Measurements from ENCODE around the gene JUND. TPM values are rescaled to one million over a fixed set of nuclear protein-coding genes. Genes with fewer than 3 reads are reported as not detected.
A peak's percentile ranks its signal among the peaks of the same experiment; 100 is the strongest.

The JUND gene
- total RNA-seq, 1 donor from 2014 or later = 129 TPM

GRCh38 chr19:18252370-18252717 lies 29.1 kb downstream of the JUND start:
- Mint-ChIP-seq H3K36me3 (ENCODE audit: low read depth, unreplicated experiment) (no peaks in the 10 kb centered on the region), H3K9me3 (ENCODE audit: unreplicated experiment) (no peaks in the 10 kb centered on the region), H3K4me1 (ENCODE audit: unreplicated experiment) (no peaks in the 10 kb centered on the region), H3K4me3 (ENCODE audit: unreplicated experiment) (no peak overlapping the region), H3K27ac (ENCODE audit: unreplicated experiment) (no peak overlapping the region), H3K27me3 (ENCODE audit: unreplicated experiment) (peaks cover 10% of the 10 kb centered on the region)
- no peak for TF ChIP-seq CTCF (IDR thresholded peaks at IDR 0.05; ENCODE audit: unreplicated experiment)
- DNase-seq (ENCODE audit: low spot score) = no peak

GRCh38 chr19:18251587-18252369 lies 29.6 kb downstream of the JUND start:
- TF ChIP-seq CTCF (IDR thresholded peaks at IDR 0.05; ENCODE audit: unreplicated experiment) = peak; percentile 96
- H3K36me3 Mint-ChIP-seq (ENCODE audit: low read depth, unreplicated experiment) = no peaks in the 10 kb centered on the region
- H3K4me3 Mint-ChIP-seq (ENCODE audit: unreplicated experiment) = no peak overlapping the region
- DNase-seq (ENCODE audit: low spot score) = peak; percentile 81
- H3K9me3 Mint-ChIP-seq (ENCODE audit: unreplicated experiment) = no peaks in the 10 kb centered on the region
- H3K27me3 Mint-ChIP-seq (ENCODE audit: unreplicated experiment) = peaks cover 13% of the 10 kb centered on the region
- H3K27ac Mint-ChIP-seq (ENCODE audit: unreplicated experiment) = no peak overlapping the region
- no peaks in the 10 kb centered on the region for H3K4me1 Mint-ChIP-seq (ENCODE audit: unreplicated experiment)

GRCh38 chr19:18249834-18250233 lies 31.6 kb downstream of the JUND start:
- no peak for TF ChIP-seq CTCF (IDR thresholded peaks at IDR 0.05; ENCODE audit: unreplicated experiment)
- Mint-ChIP-seq H3K4me1 (ENCODE audit: unreplicated experiment) (no peaks in the 10 kb centered on the region), H3K4me3 (ENCODE audit: unreplicated experiment) (no peak overlapping the region), H3K36me3 (ENCODE audit: low read depth, unreplicated experiment) (peaks cover 3% of the 10 kb centered on the region), H3K9me3 (ENCODE audit: unreplicated experiment) (no peaks in the 10 kb centered on the region), H3K27me3 (ENCODE audit: unreplicated experiment) (peaks cover 10% of the 10 kb centered on the region), H3K27ac (ENCODE audit: unreplicated experiment) (no peak overlapping the region)
- DNase-seq (ENCODE audit: low spot score) = no peak

GRCh38 chr19:18245297-18245696 lies 36.1 kb downstream of the JUND start:
- H3K36me3 Mint-ChIP-seq (ENCODE audit: low read depth, unreplicated experiment) = peaks cover 3% of the 10 kb centered on the region
- TF ChIP-seq CTCF (IDR thresholded peaks at IDR 0.05; ENCODE audit: unreplicated experiment) = no peak

GRCh38 chr19:18239303-18239702 lies 42.1 kb downstream of the JUND start:
- peak; percentile 23 for DNase-seq (ENCODE audit: low spot score)

More at GRCh38 chr19:18245297-18245696, 36.1 kb downstream of the JUND start:
- Mint-ChIP-seq H3K4me3 (ENCODE audit: unreplicated experiment) (no peak overlapping the region), H3K9me3 (ENCODE audit: unreplicated experiment) (no peaks in the 10 kb centered on the region), H3K27ac (ENCODE audit: unreplicated experiment) (no peak overlapping the region), H3K4me1 (ENCODE audit: unreplicated experiment) (no peaks in the 10 kb centered on the region), H3K27me3 (ENCODE audit: unreplicated experiment) (peaks cover 12% of the 10 kb centered on the region)
- DNase-seq (ENCODE audit: low spot score) = no peak

More at GRCh38 chr19:18239303-18239702, 42.1 kb downstream of the JUND start:
- H3K4me3 Mint-ChIP-seq (ENCODE audit: unreplicated experiment) = no peak overlapping the region
- peaks cover 18% of the 10 kb centered on the region for H3K27me3 Mint-ChIP-seq (ENCODE audit: unreplicated experiment)
- no peaks in the 10 kb centered on the region for H3K9me3 Mint-ChIP-seq (ENCODE audit: unreplicated experiment)
- no peaks in the 10 kb centered on the region for H3K36me3 Mint-ChIP-seq (ENCODE audit: low read depth, unreplicated experiment)
- H3K4me1 Mint-ChIP-seq (ENCODE audit: unreplicated experiment) = no peaks in the 10 kb centered on the region
- TF ChIP-seq CTCF (IDR thresholded peaks at IDR 0.05; ENCODE audit: unreplicated experiment) = no peak
- H3K27ac Mint-ChIP-seq (ENCODE audit: unreplicated experiment) = no peak overlapping the region
